HEK293 (cell line): ENCODE results near the gene TMED3.

ENCODE experiments used
- MYNN ChIP-seq: fragments of 450-650 bp; formaldehyde crosslinking; IDR thresholded peaks from 2 replicates; pipeline ENCODE4 v1.5.1; 2016; ENCODE audit warnings: missing biosample characterization, missing genetic modification characterization, borderline replicate concordance
- YY1 ChIP-seq: fragments of 450-650 bp; formaldehyde crosslinking; IDR thresholded peaks from 2 replicates; pipeline ENCODE4 v1.5.1; 2018; ENCODE audit warnings: missing biosample characterization, missing genetic modification characterization
- ZBTB8A ChIP-seq: fragments of 450-650 bp; formaldehyde crosslinking; IDR thresholded peaks from 2 replicates; pipeline ENCODE4 v1.5.1; 2016; ENCODE audit warnings: missing biosample characterization, missing genetic modification characterization
- ZNF175 ChIP-seq: fragments of 450-650 bp; formaldehyde crosslinking; IDR thresholded peaks from 2 replicates; pipeline ENCODE4 v1.5.1; 2016; ENCODE audit warnings: missing biosample characterization, missing genetic modification characterization
- ZNF366 ChIP-seq: fragments of 450-650 bp; formaldehyde crosslinking; conservative IDR thresholded peaks from 2 replicates; pipeline ENCODE4 v1.5.1; 2016; ENCODE audit warnings: missing biosample characterization, missing genetic modification characterization
- ZNF629 ChIP-seq: fragments of 450-650 bp; formaldehyde crosslinking; IDR thresholded peaks from 2 replicates; pipeline ENCODE4 v1.5.1; 2017; ENCODE audit warnings: missing biosample characterization, missing genetic modification characterization
- ZNF747 ChIP-seq: fragments of 450-650 bp; formaldehyde crosslinking; IDR thresholded peaks from 2 replicates; pipeline ENCODE4 v1.5.1; 2016; ENCODE audit warnings: missing biosample characterization, missing genetic modification characterization
- ZNF76 ChIP-seq: fragments of 450-650 bp; formaldehyde crosslinking; IDR thresholded peaks from 2 replicates; pipeline ENCODE4; 2016; ENCODE audit warnings: low read depth, missing biosample characterization, missing genetic modification characterization, borderline replicate concordance
- TF ChIP-seq, protein P1 (sequence below): fragments of 450-650 bp; formaldehyde crosslinking; IDR thresholded peaks from 2 replicates; pipeline ENCODE4 v1.5.1; 2016; ENCODE audit warnings: missing biosample characterization, missing genetic modification characterization
- TF ChIP-seq, protein P2 (sequence below): fragments of 450-650 bp; formaldehyde crosslinking; IDR thresholded peaks from 2 replicates; pipeline ENCODE4 v1.5.1; 2016; ENCODE audit warnings: missing biosample characterization, missing genetic modification characterization
- TF ChIP-seq, protein P3 (sequence below): fragments of 450-650 bp; formaldehyde crosslinking; IDR thresholded peaks from 2 replicates; pipeline ENCODE4 v1.5.1; 2017; ENCODE audit warnings: missing biosample characterization, missing genetic modification characterization
- TF ChIP-seq, protein P4 (sequence below): fragments of 450-650 bp; formaldehyde crosslinking; IDR thresholded peaks from 2 replicates; pipeline ENCODE4 v1.5.1; 2016; ENCODE audit warnings: missing biosample characterization, missing genetic modification characterization, borderline replicate concordance
- TF ChIP-seq, protein P5 (sequence below): sonication (generic); formaldehyde crosslinking; IDR thresholded peaks from 2 replicates; pipeline ENCODE4 v1.8.1; 2022; ENCODE audit warnings: mild to moderate bottlenecking, moderate library complexity, missing genetic modification reagents

DNA sequence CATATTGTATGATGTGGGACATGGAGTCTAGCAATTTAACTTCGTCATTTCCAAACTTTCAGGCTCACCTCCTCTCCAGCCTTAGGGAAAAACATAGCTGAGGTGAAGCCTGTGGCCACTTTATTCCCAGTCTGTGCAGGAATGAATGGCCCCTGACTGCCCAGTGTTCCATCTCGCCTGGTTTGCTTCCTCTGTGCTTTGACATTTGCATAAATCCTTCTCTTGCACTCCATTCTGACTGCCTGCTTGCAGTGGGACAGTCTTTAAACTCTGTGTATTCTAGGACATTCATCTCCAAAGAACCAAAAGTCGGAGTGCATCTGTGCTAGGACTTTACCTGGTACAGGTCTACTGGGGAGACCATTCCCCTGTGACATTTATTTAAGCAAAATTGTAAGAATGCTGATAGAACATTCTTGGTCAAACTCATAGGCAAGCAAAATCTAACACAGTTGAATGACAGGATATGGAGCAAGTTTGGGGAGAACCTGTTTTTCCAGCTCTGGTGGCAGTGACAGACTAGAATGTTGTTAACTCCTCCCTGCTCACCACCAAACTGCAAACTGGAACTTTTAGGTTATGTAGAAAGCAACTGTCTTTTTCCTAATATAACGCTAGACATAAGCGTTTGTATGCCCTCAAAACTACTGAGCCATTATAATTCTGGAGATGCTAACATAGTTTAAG is 22.1 kb downstream of the TMED3 start:
- TF ChIP-seq ZNF76 (no peak), ZNF629 (no peak), YY1 (tag by site-specific recombination) (no peak), ZNF175 (tag by site-specific recombination) (no peak), MYNN (tag by site-specific recombination) (no peak), ZBTB8A (tag by site-specific recombination) (no peak), ZNF747 (tag by site-specific recombination) (no peak), ZNF366 (no peak)
- TF ChIP-seq, protein P1, sequence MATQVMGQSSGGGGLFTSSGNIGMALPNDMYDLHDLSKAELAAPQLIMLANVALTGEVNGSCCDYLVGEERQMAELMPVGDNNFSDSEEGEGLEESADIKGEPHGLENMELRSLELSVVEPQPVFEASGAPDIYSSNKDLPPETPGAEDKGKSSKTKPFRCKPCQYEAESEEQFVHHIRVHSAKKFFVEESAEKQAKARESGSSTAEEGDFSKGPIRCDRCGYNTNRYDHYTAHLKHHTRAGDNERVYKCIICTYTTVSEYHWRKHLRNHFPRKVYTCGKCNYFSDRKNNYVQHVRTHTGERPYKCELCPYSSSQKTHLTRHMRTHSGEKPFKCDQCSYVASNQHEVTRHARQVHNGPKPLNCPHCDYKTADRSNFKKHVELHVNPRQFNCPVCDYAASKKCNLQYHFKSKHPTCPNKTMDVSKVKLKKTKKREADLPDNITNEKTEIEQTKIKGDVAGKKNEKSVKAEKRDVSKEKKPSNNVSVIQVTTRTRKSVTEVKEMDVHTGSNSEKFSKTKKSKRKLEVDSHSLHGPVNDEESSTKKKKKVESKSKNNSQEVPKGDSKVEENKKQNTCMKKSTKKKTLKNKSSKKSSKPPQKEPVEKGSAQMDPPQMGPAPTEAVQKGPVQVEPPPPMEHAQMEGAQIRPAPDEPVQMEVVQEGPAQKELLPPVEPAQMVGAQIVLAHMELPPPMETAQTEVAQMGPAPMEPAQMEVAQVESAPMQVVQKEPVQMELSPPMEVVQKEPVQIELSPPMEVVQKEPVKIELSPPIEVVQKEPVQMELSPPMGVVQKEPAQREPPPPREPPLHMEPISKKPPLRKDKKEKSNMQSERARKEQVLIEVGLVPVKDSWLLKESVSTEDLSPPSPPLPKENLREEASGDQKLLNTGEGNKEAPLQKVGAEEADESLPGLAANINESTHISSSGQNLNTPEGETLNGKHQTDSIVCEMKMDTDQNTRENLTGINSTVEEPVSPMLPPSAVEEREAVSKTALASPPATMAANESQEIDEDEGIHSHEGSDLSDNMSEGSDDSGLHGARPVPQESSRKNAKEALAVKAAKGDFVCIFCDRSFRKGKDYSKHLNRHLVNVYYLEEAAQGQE (tag by site-specific recombination), result no peak
- TF ChIP-seq, protein P2, sequence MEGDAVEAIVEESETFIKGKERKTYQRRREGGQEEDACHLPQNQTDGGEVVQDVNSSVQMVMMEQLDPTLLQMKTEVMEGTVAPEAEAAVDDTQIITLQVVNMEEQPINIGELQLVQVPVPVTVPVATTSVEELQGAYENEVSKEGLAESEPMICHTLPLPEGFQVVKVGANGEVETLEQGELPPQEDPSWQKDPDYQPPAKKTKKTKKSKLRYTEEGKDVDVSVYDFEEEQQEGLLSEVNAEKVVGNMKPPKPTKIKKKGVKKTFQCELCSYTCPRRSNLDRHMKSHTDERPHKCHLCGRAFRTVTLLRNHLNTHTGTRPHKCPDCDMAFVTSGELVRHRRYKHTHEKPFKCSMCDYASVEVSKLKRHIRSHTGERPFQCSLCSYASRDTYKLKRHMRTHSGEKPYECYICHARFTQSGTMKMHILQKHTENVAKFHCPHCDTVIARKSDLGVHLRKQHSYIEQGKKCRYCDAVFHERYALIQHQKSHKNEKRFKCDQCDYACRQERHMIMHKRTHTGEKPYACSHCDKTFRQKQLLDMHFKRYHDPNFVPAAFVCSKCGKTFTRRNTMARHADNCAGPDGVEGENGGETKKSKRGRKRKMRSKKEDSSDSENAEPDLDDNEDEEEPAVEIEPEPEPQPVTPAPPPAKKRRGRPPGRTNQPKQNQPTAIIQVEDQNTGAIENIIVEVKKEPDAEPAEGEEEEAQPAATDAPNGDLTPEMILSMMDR, result no peak
- TF ChIP-seq, protein P3, sequence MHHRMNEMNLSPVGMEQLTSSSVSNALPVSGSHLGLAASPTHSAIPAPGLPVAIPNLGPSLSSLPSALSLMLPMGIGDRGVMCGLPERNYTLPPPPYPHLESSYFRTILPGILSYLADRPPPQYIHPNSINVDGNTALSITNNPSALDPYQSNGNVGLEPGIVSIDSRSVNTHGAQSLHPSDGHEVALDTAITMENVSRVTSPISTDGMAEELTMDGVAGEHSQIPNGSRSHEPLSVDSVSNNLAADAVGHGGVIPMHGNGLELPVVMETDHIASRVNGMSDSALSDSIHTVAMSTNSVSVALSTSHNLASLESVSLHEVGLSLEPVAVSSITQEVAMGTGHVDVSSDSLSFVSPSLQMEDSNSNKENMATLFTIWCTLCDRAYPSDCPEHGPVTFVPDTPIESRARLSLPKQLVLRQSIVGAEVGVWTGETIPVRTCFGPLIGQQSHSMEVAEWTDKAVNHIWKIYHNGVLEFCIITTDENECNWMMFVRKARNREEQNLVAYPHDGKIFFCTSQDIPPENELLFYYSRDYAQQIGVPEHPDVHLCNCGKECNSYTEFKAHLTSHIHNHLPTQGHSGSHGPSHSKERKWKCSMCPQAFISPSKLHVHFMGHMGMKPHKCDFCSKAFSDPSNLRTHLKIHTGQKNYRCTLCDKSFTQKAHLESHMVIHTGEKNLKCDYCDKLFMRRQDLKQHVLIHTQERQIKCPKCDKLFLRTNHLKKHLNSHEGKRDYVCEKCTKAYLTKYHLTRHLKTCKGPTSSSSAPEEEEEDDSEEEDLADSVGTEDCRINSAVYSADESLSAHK, result no peak
- TF ChIP-seq, protein P4, sequence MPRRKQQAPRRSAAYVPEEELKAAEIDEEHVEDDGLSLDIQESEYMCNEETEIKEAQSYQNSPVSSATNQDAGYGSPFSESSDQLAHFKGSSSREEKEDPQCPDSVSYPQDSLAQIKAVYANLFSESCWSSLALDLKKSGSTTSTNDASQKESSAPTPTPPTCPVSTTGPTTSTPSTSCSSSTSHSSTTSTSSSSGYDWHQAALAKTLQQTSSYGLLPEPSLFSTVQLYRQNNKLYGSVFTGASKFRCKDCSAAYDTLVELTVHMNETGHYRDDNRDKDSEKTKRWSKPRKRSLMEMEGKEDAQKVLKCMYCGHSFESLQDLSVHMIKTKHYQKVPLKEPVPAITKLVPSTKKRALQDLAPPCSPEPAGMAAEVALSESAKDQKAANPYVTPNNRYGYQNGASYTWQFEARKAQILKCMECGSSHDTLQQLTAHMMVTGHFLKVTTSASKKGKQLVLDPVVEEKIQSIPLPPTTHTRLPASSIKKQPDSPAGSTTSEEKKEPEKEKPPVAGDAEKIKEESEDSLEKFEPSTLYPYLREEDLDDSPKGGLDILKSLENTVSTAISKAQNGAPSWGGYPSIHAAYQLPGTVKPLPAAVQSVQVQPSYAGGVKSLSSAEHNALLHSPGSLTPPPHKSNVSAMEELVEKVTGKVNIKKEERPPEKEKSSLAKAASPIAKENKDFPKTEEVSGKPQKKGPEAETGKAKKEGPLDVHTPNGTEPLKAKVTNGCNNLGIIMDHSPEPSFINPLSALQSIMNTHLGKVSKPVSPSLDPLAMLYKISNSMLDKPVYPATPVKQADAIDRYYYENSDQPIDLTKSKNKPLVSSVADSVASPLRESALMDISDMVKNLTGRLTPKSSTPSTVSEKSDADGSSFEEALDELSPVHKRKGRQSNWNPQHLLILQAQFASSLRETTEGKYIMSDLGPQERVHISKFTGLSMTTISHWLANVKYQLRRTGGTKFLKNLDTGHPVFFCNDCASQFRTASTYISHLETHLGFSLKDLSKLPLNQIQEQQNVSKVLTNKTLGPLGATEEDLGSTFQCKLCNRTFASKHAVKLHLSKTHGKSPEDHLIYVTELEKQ, result no peak
- TF ChIP-seq, protein P5, sequence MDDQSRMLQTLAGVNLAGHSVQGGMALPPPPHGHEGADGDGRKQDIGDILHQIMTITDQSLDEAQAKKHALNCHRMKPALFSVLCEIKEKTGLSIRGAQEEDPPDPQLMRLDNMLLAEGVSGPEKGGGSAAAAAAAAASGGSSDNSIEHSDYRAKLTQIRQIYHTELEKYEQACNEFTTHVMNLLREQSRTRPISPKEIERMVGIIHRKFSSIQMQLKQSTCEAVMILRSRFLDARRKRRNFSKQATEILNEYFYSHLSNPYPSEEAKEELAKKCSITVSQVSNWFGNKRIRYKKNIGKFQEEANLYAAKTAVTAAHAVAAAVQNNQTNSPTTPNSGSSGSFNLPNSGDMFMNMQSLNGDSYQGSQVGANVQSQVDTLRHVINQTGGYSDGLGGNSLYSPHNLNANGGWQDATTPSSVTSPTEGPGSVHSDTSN (CRISPR knock-in tag), result no peak
